Stimulated activated CD4-positive, alpha-beta T cell treated with anti-CD3 and anti-CD28 coated beads, Interleukin-4, amount 100 ng/mL, for 4 hours (primary cell): Measurements from ENCODE around the gene SLC27A1.
A peak's percentile ranks its signal among the peaks of the same experiment; 100 is the strongest.

Experiments used
- DNase-seq, 2 experiments: peaks; one replicate each; pipeline ENCODE4 v3.0.0-alpha.2; 2020

The SLC27A1 gene

GRCh38 chr19:17470068-17470841, at the start of gene SLC27A1:
TSS of gene SLC27A1 (plus strand) at chr19:17470524. CDS start at chr19:17470541, 17 bp downstream.
- DNase-seq, result peak; percentile 85

- no peak for DNase-seq
Observed at GRCh38 chr19:17421942-17422341, 48.4 kb upstream of the SLC27A1 start.

- no peak for DNase-seq
Observed at GRCh38 chr19:17423429-17424208, 46.7 kb upstream of the SLC27A1 start.

- DNase-seq, result no peak
Observed at GRCh38 chr19:17424743-17425365, 45.5 kb upstream of the SLC27A1 start.

GRCh38 chr19:17429641-17430113, 40.6 kb upstream of the SLC27A1 start:
- DNase-seq, result no peak

GRCh38 chr19:17431417-17431816, 38.9 kb upstream of the SLC27A1 start:
- no peak for DNase-seq

- DNase-seq, result no peak
Observed at GRCh38 chr19:17435218-17435617, 35.1 kb upstream of the SLC27A1 start.

- no peak for DNase-seq
Observed at GRCh38 chr19:17436094-17436873, 34.0 kb upstream of the SLC27A1 start.

GRCh38 chr19:17436874-17437267, 33.5 kb upstream of the SLC27A1 start:
- DNase-seq, result no peak

- DNase-seq, result peak in 1 of 2 experiments; percentile 9
Observed at GRCh38 chr19:17441241-17442021, 28.9 kb upstream of the SLC27A1 start.

- DNase-seq, result no peak
Observed at GRCh38 chr19:17445526-17446165, 24.7 kb upstream of the SLC27A1 start.

GRCh38 chr19:17447704-17448130, 22.6 kb upstream of the SLC27A1 start:
- no peak for DNase-seq

GRCh38 chr19:17448131-17448967, 22.0 kb upstream of the SLC27A1 start, which contains the start of gene TMEM221:
TSS of gene TMEM221 (minus strand) at chr19:17448668. CDS start at chr19:17448462, 206 bp downstream.
- peak; percentile 44 to 58 for DNase-seq

GRCh38 chr19:17450264-17451075, 19.9 kb upstream of the SLC27A1 start:
- peak; percentile 27 to 73 for DNase-seq

- DNase-seq, result no peak
Observed at GRCh38 chr19:17451820-17452219, 18.5 kb upstream of the SLC27A1 start.

GRCh38 chr19:17454576-17455071, 15.7 kb upstream of the SLC27A1 start:
- no peak for DNase-seq

GRCh38 chr19:17455308-17456123, 14.8 kb upstream of the SLC27A1 start:
- no peak for DNase-seq

GRCh38 chr19:17456127-17456526, 14.2 kb upstream of the SLC27A1 start:
- no peak for DNase-seq
